ENCODE results near the gene EFNA1.

DNA sequence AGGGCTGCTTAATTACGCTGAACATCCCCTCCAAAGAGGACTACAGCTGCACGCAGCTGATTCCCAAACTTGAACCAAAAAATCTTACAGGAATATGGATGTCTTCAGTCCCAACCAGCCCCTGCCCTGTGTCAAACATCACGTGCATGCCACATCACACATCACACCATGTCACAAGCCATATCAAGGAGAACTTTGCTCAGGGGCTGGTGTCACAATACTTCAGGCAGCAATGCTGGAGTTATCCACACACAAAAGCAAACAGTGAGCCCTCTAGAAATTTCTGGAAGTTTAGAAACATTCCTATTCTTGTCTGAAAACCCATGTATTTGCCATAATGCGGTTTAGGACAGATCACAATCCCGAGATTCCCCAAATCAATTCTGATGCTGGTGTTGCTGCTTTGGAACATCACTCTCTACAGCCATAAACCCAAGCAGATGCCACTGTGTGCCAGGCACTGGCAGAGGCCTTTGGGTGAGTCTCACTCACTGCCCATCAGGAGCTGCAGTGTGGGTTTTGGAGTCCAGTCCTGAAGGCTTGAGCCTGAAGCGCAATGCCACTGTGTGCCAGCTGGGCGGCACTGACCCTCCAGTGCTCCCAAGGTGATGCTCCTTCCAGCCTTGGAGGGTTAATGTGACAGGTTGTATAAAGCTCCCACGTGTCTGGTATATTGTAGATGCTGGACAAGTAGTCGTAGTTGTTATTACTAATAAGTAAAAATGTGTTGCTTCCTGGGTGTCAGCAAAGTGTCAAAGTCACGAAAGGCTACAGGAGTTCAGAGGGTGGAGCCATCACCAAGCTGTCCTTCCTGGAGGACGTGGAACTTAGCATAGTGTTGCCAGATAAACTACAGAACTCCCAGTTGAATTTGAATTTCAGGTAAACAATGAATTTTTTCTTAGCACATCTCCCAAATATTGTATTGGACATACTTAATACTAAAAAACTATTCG, 20.1 kb upstream of the EFNA1 start:
- TF ChIP-seq, protein P1, sequence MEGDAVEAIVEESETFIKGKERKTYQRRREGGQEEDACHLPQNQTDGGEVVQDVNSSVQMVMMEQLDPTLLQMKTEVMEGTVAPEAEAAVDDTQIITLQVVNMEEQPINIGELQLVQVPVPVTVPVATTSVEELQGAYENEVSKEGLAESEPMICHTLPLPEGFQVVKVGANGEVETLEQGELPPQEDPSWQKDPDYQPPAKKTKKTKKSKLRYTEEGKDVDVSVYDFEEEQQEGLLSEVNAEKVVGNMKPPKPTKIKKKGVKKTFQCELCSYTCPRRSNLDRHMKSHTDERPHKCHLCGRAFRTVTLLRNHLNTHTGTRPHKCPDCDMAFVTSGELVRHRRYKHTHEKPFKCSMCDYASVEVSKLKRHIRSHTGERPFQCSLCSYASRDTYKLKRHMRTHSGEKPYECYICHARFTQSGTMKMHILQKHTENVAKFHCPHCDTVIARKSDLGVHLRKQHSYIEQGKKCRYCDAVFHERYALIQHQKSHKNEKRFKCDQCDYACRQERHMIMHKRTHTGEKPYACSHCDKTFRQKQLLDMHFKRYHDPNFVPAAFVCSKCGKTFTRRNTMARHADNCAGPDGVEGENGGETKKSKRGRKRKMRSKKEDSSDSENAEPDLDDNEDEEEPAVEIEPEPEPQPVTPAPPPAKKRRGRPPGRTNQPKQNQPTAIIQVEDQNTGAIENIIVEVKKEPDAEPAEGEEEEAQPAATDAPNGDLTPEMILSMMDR (IDR thresholded peaks at IDR 0.05; ENCODE audit: poor library complexity): no peak
- TF ChIP-seq EZH2phosphoT487 (IDR thresholded peaks at IDR 0.05; ENCODE audit: low read depth, severe bottlenecking, unreplicated experiment) (no peak), EZH2 (IDR thresholded peaks at IDR 0.05; ENCODE audit: borderline replicate concordance) (no peak)
